Testis (tissue), 2 donors: Measurements from ENCODE around the gene ELFN1.

Experiments used
- POLR2A ChIP-seq: fragments of 450-650 bp; IDR thresholded peaks from one replicate; pipeline ENCODE4 v1.6.1; 2017; ENCODE audit warnings: antibody characterized with exemption, mild to moderate bottlenecking, moderate library complexity
- TF ChIP-seq, protein P1 (sequence below), 3 experiments: fragments of 450-650 bp in 2 of 3; fragments of 200-600 bp in 1 of 3; sonication (generic) in 1 of 3; IDR thresholded peaks; one replicate each; pipeline ENCODE4 v1.5.1; 2016 to 2019; ENCODE audit warnings: antibody characterized with exemption in 3 of 3, mild to moderate bottlenecking in 2 of 3, moderate library complexity in 1 of 3

GRCh38 chr7:1723254-1723653, 53.2 kb downstream of the ELFN1 start:
- TF ChIP-seq, protein P1, sequence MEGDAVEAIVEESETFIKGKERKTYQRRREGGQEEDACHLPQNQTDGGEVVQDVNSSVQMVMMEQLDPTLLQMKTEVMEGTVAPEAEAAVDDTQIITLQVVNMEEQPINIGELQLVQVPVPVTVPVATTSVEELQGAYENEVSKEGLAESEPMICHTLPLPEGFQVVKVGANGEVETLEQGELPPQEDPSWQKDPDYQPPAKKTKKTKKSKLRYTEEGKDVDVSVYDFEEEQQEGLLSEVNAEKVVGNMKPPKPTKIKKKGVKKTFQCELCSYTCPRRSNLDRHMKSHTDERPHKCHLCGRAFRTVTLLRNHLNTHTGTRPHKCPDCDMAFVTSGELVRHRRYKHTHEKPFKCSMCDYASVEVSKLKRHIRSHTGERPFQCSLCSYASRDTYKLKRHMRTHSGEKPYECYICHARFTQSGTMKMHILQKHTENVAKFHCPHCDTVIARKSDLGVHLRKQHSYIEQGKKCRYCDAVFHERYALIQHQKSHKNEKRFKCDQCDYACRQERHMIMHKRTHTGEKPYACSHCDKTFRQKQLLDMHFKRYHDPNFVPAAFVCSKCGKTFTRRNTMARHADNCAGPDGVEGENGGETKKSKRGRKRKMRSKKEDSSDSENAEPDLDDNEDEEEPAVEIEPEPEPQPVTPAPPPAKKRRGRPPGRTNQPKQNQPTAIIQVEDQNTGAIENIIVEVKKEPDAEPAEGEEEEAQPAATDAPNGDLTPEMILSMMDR (IDR thresholded peaks at IDR 0.05): no peak
- TF ChIP-seq POLR2A: no peak
